Colonic mucosa (tissue), 4 donors: ENCODE measurements around the gene TNS4. TPM values are rescaled to one million over a fixed set of nuclear protein-coding genes. Genes with fewer than 3 reads are reported as not detected.

ENCODE experiments used
- DNase-seq: peaks from one replicate; pipeline ENCODE4 v3.0.0-alpha.2; 2020
- H3K27ac ChIP-seq: fragments of 200-600 bp; one replicate; pipeline ENCODE4 v1.8.0; 2021
- H3K27me3 ChIP-seq: fragments of 200-600 bp; one replicate; pipeline ENCODE4 v1.8.0; 2021
- H3K36me3 ChIP-seq: fragments of 200-600 bp; one replicate; pipeline ENCODE4 v1.8.0; 2021
- H3K4me1 ChIP-seq: fragments of 200-600 bp; one replicate; pipeline ENCODE4 v1.8.0; 2021; ENCODE audit warnings: mild to moderate bottlenecking
- H3K4me3 ChIP-seq: fragments of 200-600 bp; one replicate; pipeline ENCODE4 v1.8.0; 2021
- H3K9ac ChIP-seq, 2 donors: one replicate each; pipeline ENCODE4 v1.7.0; 2013; ENCODE audit warnings: control low read depth in 2 of 2, low read depth in 2 of 2, low read length in 2 of 2
- H3K9me3 ChIP-seq: fragments of 200-600 bp; one replicate; pipeline ENCODE4 v1.8.0; 2021
- intact Hi-C: fragments of 100-400 bp; cut with DNase I; formaldehyde crosslinking; loops from one replicate; pipeline ENCODE4 v1.14.1; 2022
- total RNA-seq, 2 donors: library from RNA; stranded (reverse); fragmentation: NEBNext Ultra II Directional in 1 of 2; extraction: Animal tissue kit (Norgen Biotek cat#: 25700) in 1 of 2; gene quantifications; one replicate each; pipeline ENCODE4 v1.2.1, GENCODE V29; 2021
- TF ChIP-seq, protein P1 (sequence below): fragments of 200-600 bp; IDR thresholded peaks from one replicate; pipeline ENCODE4 v1.8.0; 2022; ENCODE audit warnings: antibody characterized with exemption, mild to moderate bottlenecking
- donor health status: healthy.
- donor health status: DM: no; HTN: no; CAD: no.
- donor health status: DM: no; HTN: no; CAD: no.

The TNS4 gene
- total RNA-seq, 2 donors from 2014 or later, result 8.8 to 20.4 TPM

DNA sequence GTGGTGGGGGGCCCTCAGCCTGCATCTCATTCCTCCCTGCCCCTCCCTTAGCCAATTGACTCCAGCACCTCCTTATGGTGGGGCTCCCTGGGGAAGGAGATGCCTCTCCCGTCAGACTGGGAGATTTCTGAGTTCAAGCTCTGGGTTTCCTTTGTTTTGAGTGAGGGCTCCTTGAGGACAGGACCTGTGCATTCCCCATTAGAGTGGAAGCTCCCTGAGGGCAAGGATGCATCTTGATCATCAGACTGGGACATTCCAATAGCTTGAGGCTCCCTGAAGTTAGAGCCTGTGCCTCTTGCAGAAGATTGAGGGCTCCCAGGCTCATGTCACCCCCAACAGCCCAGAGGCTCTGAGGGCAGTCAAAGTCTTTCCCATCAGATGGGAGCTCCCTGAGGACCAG is 23.6 kb downstream of the TNS4 start:
- H3K36me3 ChIP-seq, result no peaks in the 10 kb centered on the region
- peaks cover 7% of the 10 kb centered on the region for H3K4me1 ChIP-seq
- H3K9me3 ChIP-seq, result no peaks in the 10 kb centered on the region
- TF ChIP-seq, protein P1, sequence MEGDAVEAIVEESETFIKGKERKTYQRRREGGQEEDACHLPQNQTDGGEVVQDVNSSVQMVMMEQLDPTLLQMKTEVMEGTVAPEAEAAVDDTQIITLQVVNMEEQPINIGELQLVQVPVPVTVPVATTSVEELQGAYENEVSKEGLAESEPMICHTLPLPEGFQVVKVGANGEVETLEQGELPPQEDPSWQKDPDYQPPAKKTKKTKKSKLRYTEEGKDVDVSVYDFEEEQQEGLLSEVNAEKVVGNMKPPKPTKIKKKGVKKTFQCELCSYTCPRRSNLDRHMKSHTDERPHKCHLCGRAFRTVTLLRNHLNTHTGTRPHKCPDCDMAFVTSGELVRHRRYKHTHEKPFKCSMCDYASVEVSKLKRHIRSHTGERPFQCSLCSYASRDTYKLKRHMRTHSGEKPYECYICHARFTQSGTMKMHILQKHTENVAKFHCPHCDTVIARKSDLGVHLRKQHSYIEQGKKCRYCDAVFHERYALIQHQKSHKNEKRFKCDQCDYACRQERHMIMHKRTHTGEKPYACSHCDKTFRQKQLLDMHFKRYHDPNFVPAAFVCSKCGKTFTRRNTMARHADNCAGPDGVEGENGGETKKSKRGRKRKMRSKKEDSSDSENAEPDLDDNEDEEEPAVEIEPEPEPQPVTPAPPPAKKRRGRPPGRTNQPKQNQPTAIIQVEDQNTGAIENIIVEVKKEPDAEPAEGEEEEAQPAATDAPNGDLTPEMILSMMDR, result no peak
- H3K9ac ChIP-seq, result no peak overlapping the region
- no peaks in the 10 kb centered on the region for H3K27me3 ChIP-seq
- no peak overlapping the region for H3K27ac ChIP-seq
- intact Hi-C loops, result loop anchor here (5.0 kb wide), 1 partner anchor 35 kb away; the partner anchor contains the start of gene IGFBP4
- no peak for DNase-seq
- H3K4me3 ChIP-seq, result no peak overlapping the region

DNA sequence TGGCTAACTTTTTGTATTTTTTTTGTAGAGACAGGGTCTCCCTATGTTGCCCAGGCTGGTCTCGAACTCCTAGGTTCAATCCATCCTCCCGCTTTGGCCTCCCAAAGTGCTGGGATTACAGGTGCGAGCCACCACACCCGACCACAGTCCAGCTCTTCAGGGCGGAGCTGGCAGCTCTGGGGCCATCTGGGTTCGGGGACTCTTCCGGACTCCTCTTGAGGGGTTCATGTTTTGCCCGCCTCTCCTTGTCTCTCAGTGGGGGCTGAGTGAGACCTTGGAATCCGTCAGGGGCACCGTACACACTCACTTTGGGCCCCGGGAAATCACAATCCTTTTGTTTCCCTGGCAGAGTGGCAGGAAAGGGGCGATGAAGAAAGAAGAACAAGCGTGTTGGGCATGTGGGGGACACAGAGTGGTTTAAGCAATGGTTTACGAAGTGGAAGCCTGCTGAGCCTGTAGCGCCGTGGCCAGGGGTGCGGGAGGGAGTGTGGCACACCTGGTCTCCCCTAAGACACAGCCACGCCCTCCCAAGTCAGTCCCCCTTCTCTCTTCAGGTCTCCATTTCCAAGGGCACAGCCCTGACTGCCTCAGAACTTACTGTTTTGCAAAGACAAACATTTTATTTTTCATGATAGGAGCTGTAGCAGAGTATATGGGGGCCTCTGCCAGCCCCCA is 26.1 kb downstream of the TNS4 start:
- H3K4me3 ChIP-seq, result no peak overlapping the region
- H3K27ac ChIP-seq, result no peak overlapping the region
- H3K36me3 ChIP-seq, result no peaks in the 10 kb centered on the region
- no peak for DNase-seq
- TF ChIP-seq, protein P1, result no peak
- H3K9ac ChIP-seq, result peak overlapping the region in 1 of 2 donors; percentile 6
- H3K27me3 ChIP-seq, result no peaks in the 10 kb centered on the region
- intact Hi-C loops, result loop anchor here (5.0 kb wide), 1 partner anchor 33 kb away; the partner anchor contains the start of gene IGFBP4
- no peaks in the 10 kb centered on the region for H3K9me3 ChIP-seq
- H3K4me1 ChIP-seq, result no peaks in the 10 kb centered on the region

DNA sequence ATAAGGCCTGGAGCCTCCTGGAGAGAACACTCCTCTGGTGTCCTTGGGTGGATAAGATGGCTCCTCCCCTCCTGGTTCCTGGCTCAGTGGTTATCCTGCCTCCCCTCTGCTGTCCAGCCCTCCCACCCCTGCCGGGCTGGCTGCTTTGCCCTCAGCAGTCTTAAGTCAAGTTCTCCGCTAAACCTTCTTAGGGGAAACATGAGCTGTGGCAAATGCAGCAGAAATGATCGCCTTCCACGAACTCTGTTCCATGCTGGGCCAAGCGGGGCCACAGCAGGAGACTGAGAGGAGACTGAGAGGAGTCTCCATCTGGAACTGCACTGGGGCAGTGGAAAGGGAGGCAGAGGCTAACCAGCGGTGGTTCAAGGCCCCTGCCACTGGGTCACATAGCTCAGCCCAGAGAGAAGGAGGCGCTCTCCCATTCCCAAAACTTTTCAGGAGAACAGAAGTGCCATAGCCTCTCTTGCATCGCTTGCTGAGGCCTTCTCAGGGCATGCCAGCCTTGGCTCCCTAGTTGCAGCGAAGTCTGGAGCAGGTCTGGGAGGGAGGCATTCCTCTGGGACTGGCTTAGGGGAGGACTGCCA is 26.9 kb downstream of the TNS4 start:
- no peak overlapping the region for H3K27ac ChIP-seq
- TF ChIP-seq, protein P1, result no peak
- no peaks in the 10 kb centered on the region for H3K9me3 ChIP-seq
- no peak for DNase-seq
- intact Hi-C loops, result loop anchor here (5.0 kb wide), 1 partner anchor 32 kb away; the partner anchor contains the start of gene IGFBP4
- H3K36me3 ChIP-seq, result no peaks in the 10 kb centered on the region
- no peaks in the 10 kb centered on the region for H3K27me3 ChIP-seq
- no peak overlapping the region for H3K9ac ChIP-seq
- no peak overlapping the region for H3K4me3 ChIP-seq
- H3K4me1 ChIP-seq, result no peaks in the 10 kb centered on the region

DNA sequence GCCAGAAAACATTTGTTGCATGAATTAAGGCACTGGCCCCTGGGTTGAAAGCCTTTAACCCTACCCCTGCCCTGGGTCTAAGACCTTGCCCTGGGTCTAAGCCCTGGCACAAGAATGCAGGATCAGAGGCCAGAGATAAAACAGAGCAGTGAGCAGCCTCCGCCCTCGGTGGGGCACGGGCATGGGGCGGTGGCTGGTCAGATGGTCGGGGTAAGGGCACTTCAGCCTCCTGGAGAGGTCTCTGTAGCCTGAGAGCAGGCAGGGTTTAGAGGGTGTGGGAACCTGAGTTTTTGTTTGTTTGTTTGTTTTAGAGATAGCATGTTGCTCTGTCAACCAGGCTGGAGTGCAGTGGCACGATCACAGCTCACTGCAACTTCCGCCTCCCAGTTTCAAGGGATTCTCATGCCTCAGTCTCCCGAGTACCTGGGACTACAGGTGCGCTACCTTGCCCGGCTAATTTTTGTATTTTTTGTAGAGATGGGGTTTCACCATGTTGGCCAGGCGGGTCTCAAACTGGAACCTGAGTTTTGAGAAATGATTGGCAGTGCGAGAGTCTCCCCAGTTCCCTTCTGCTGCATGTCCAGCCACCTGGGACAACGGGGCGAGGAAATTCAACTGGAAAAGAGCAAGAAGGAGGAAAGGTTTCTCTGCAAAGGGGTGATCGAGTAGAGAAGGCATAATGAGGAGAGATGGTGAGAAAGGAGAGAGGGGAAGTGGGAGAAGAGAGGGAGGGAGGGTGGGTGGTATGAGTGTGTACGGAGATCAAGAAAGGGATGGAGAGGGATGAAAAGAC is 27.7 kb downstream of the TNS4 start:
- intact Hi-C loops, result no loop called here
- DNase-seq, result no peak
- Histone ChIP-seq H3K27ac (no peak overlapping the region), H3K9me3 (no peaks in the 10 kb centered on the region), H3K4me1 (no peaks in the 10 kb centered on the region), H3K27me3 (no peaks in the 10 kb centered on the region), H3K36me3 (no peaks in the 10 kb centered on the region), H3K4me3 (no peak overlapping the region), H3K9ac (no peak overlapping the region)
- TF ChIP-seq, protein P1, result no peak

DNA sequence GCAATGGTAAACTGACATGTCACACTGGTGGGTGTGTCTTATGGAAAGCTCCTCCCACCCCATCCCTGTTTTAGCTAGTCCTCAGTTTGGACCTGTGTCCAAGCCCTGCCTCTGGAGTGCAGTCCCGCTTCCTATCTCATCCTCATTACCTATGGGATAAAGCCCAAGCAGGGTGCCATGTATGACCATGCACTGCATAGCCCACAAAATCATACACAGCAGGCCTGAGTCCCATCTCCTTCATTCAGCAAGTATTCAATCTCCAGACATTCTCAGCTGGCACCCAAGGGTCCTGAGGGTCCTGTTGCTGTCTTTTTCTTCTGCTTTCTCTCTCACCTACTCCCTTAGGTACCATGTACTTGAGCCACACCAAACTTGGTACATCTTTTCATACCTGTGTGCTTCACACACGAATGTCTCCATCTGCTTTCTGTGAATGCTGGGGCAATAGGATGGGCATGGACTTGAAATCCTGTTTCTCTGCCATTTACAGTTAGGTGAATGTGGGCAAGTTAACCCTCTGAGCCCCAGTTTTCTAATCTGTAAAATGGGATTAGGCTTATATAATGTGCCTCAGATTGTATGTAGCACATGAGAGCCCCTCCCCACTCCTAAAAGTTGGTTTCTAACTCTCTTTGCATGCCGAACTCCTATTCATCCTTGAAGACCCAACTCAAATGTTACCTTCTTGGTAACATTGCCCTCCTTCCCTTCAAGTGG is 28.5 kb downstream of the TNS4 start:
- Histone ChIP-seq H3K4me3 (no peak overlapping the region), H3K4me1 (no peaks in the 10 kb centered on the region), H3K27ac (no peak overlapping the region), H3K9ac (no peak overlapping the region), H3K36me3 (no peaks in the 10 kb centered on the region), H3K27me3 (no peaks in the 10 kb centered on the region), H3K9me3 (no peaks in the 10 kb centered on the region)
- intact Hi-C loops, result no loop called here
- no peak for DNase-seq
- TF ChIP-seq, protein P1, result no peak
